Heart left ventricle (tissue), 16 donors: ENCODE results near the gene MAML3. TPM values are rescaled to one million over a fixed set of nuclear protein-coding genes. Genes with fewer than 3 reads are reported as not detected.

ENCODE experiments used
- ATAC-seq, 4 donors: fragments of 200-7000 bp; cut with Tn5 transposase; one replicate each; pipeline ENCODE4 v1.9.1; 2020 to 2022; ENCODE audit warnings: moderate library complexity in 4 of 4, mild to moderate bottlenecking in 3 of 4, moderate number of reproducible peaks in 1 of 4
- DNase-seq, 5 donors: peaks; one replicate each; pipeline ENCODE4 v3.0.0-alpha.2; 2020
- H3K27ac ChIP-seq, 12 donors: fragments of 200-600 bp; sonication (generic) in 4 of 12; one replicate each; pipeline versions ENCODE4 v1.5.0 to v1.8.0; 2016 to 2022; ENCODE audit warnings: mild to moderate bottlenecking in 2 of 12
- H3K27me3 ChIP-seq, 9 donors: fragments of 200-600 bp; sonication (generic) in 2 of 9; one replicate each; pipeline versions ENCODE4 v1.5.1 to v1.8.0; 2016 to 2022; ENCODE audit warnings: mild to moderate bottlenecking in 3 of 9
- H3K36me3 ChIP-seq, 9 donors: fragments of 200-600 bp; sonication (generic) in 2 of 9; one replicate each; pipeline versions ENCODE4 v1.5.0 to v1.8.0; 2018 to 2022; ENCODE audit warnings: mild to moderate bottlenecking in 2 of 9
- H3K4me1 ChIP-seq, 12 donors: fragments of 200-600 bp; sonication (generic) in 4 of 12; one replicate each; pipeline versions ENCODE4 v1.5.0 to v1.8.0; 2016 to 2022; ENCODE audit warnings: mild to moderate bottlenecking in 3 of 12
- H3K4me3 ChIP-seq, 12 donors: fragments of 200-600 bp; sonication (generic) in 4 of 12; one replicate each; pipeline versions ENCODE4 v1.5.0 to v1.8.0; 2017 to 2022; ENCODE audit warnings: mild to moderate bottlenecking in 9 of 12, moderate library complexity in 4 of 12
- H3K9me3 ChIP-seq, 12 donors: fragments of 200-600 bp; sonication (generic) in 4 of 12; one replicate each; pipeline versions ENCODE4 v1.5.0 to v1.8.0; 2016 to 2022; ENCODE audit warnings: mild to moderate bottlenecking in 1 of 12
- POLR2A ChIP-seq, 2 donors: fragments of 450-650 bp; IDR thresholded peaks; one replicate each; pipeline ENCODE4 v1.6.1; 2017; ENCODE audit warnings: antibody characterized with exemption in 2 of 2, mild to moderate bottlenecking in 2 of 2, moderate library complexity in 2 of 2
- WGBS, 4 donors: extraction: QIAGEN DNeasy Blood & Tissue Kit in 2 of 4; methylation state at CpG; one replicate each; pipeline versions ENCODE4 v1.1.5 to v1.1.7; 2013 to 2018; 5-methylcytosine and 5-hydroxymethylcytosine counted together
- intact Hi-C, 10 donors: fragments of 100-400 bp; cut with DNase I; formaldehyde crosslinking; loops; one replicate each; pipeline versions ENCODE4 v1.11.1 to v1.14.2; 2022
- polyA plus RNA-seq, 2 donors: library from polyadenylated mRNA; stranded (reverse); fragments of 200-250 nt; gene quantifications; one replicate each; pipeline ENCODE4 v1.2.3, GENCODE V29; 2013
- total RNA-seq, 9 donors: library from RNA; depleted of rRNA in 2 of 9; stranded (reverse); fragments of >200 nt in 2 of 9; fragmentation: NEBNext Ultra II Directional in 3 of 9; extraction: Animal tissue kit (Norgen Biotek cat#: 25700) in 3 of 9; gene quantifications; one replicate each; pipeline versions ENCODE4 v1.1.0 to v1.2.4, GENCODE V29; 2016 to 2023
- TF ChIP-seq, protein P1 (sequence below), 12 donors: fragments of 200-600 bp; sonication (generic) in 4 of 12; IDR thresholded peaks; one replicate each; pipeline versions ENCODE4 v1.5.0 to v1.8.0; 2018 to 2022; ENCODE audit warnings: antibody characterized with exemption in 12 of 12, mild to moderate bottlenecking in 5 of 12
- donor health status: ischemic (EF 13 %, LVEDD 7.1; RV severe dilation, severe dysfunction).
- donor health status: healthy with polysubstance abuse.
- donor health status: DM: no; HTN: yes; CAD: no.
- donor health status: DM: no; HTN: no; CAD: no.
- donor health status: ischemic (EF 25% LVEDD 6.9; RV normal size, moderate dysfunction).
- donor health status: ischemic (EF 25% LVEDD 5.7; RV mildly dilated, moderate dysfunction).
- donor health status: healthy.
- donor health status: DM: yes; HTN: yes; CAD: no.
- donor health status: ischemic (EF 35%, LVEDD 5.7; RV mildly dilated, moderate dysfunction).
- donor health status: nonischemic (EF 11% LVEDD 7.7; RV severe dilation, severe dysfunction).
- donor health status: DM: yes; HTN: yes; CAD: no.
- donor health status: PGD.
- donor health status: ischemic (EF 29% LVEDD 5.4; RV normal size, mild dysfunction).
- donor health status: nonischemic (EF 23%, LVEDD 6.1; RV moderate dilation, normal function).

MAML3 gene
- total and polyA plus RNA-seq, 11 donors: 0.76 to 5.9 (median 2.4) TPM

DNA sequence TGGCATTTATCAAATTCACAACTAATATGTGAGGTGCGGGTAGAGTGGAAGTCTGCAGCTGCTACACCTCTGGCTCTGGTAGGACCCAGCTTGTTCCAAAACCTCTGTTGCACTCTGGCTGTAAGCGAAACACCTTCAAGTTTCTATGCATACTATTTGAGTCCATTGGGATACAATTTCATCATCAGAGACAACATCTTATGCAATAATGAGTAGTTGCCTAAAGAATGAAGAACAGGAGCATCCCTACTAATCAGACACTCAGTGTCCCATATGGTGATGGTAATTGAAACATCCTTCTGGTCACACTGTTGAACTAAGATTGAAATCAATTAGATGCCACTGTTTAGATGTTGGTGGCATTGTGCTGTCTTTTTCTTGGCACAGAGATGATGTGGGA lies 309.9 kb downstream of the MAML3 start:
- no peaks in the 10 kb centered on the region for H3K36me3 ChIP-seq

DNA sequence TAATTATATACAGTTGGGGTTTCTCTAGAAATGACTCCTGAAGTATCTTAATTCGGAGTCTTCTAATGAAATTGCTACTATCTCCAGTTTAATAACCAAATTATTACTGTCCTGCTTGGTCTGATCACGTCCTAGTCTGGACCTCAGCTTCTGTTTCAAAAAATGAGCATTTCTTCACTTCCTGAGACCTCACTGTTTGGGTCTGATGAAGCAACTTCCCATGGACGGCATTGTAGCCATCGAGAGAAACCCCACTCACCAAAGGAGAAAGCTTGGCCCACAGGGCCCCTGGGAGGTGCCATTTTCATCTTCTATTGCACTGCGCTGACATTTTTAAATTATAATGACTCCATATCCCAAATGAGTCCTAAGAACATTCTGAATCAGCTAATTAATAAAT lies 310.3 kb downstream of the MAML3 start:
- TF ChIP-seq, protein P1, sequence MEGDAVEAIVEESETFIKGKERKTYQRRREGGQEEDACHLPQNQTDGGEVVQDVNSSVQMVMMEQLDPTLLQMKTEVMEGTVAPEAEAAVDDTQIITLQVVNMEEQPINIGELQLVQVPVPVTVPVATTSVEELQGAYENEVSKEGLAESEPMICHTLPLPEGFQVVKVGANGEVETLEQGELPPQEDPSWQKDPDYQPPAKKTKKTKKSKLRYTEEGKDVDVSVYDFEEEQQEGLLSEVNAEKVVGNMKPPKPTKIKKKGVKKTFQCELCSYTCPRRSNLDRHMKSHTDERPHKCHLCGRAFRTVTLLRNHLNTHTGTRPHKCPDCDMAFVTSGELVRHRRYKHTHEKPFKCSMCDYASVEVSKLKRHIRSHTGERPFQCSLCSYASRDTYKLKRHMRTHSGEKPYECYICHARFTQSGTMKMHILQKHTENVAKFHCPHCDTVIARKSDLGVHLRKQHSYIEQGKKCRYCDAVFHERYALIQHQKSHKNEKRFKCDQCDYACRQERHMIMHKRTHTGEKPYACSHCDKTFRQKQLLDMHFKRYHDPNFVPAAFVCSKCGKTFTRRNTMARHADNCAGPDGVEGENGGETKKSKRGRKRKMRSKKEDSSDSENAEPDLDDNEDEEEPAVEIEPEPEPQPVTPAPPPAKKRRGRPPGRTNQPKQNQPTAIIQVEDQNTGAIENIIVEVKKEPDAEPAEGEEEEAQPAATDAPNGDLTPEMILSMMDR (IDR thresholded peaks at IDR 0.05): no peak
- no peak for TF ChIP-seq POLR2A (IDR thresholded peaks at IDR 0.05)
- no peak for DNase-seq
- no peaks in the 10 kb centered on the region for H3K36me3 ChIP-seq
- H3K9me3 ChIP-seq: no peaks in the 10 kb centered on the region
- no peak overlapping the region for H3K27ac ChIP-seq
- WGBS, 4 donors: 89 to 94% (median 92%) methylated on average over 5 of the region's 5 CpGs
- peaks cover 0 to 33% (median 8%) of the 10 kb centered on the region in 12 donors for H3K4me1 ChIP-seq
- H3K4me3 ChIP-seq: no peak overlapping the region
- no peaks in the 10 kb centered on the region for H3K27me3 ChIP-seq
- no peak for ATAC-seq
- intact Hi-C loops: no loop called here

More for the DNA sequence above, 309.9 kb downstream of the MAML3 start:
- ATAC-seq (no peak), DNase-seq (no peak)
- no peak overlapping the region for H3K27ac ChIP-seq
- H3K4me3 ChIP-seq: no peak overlapping the region
- intact Hi-C loops: no loop called here
- peaks cover 0 to 33% (median 8%) of the 10 kb centered on the region in 12 donors for H3K4me1 ChIP-seq
- no peaks in the 10 kb centered on the region for H3K27me3 ChIP-seq
- WGBS, 4 donors: 96 to 100% (median 98%) methylated on average over 2 of the region's 2 CpGs
- no peaks in the 10 kb centered on the region for H3K9me3 ChIP-seq
- TF ChIP-seq, protein P1 (IDR thresholded peaks at IDR 0.05): no peak
- no peak for TF ChIP-seq POLR2A (IDR thresholded peaks at IDR 0.05)

DNA sequence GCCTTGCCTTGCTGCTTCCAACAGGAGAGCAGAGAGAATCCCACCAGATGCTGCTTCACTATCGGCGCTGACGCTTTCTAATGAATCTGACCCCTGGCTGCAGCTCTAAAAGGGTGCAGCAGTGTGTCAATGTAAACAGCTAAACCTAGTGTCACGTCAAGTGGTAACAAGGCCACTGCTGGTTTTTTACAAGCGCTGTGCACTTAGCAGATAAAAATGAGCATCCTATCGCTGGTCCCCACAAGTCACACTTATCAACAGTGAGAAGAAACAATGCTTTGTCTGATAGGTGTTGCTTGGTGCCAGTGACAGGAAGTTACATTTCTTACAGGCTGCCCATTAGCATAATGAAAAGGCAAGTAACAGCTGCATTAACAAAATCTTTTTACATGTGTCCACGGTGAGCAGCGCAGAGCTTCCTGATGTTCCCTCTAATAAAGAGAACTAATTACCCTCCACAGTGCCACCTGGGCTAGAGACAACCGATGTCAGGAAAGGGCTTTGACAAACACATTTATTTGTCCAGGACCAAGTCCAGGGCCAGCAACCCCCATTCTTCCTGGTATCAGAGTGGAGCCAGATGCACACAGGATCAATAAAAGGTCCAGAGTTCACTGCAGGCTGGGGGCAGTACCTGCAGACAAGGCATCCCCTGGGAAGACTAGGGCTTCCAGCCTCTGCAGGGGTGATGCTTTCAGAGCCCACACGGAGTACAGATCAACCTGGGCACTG lies 312.4 kb downstream of the MAML3 start:
- DNase-seq (no peak), ATAC-seq (no peak)
- intact Hi-C loops: no loop called here
- WGBS, 4 donors: 59 to 70% (median 66%) methylated on average over 10 of the region's 10 CpGs
- Histone ChIP-seq H3K27ac (no peak overlapping the region), H3K4me1 (peaks cover 0 to 33% (median 8%) of the 10 kb centered on the region in 12 donors), H3K27me3 (no peaks in the 10 kb centered on the region), H3K9me3 (no peaks in the 10 kb centered on the region), H3K4me3 (no peak overlapping the region), H3K36me3 (no peaks in the 10 kb centered on the region)
- no peak for TF ChIP-seq POLR2A (IDR thresholded peaks at IDR 0.05)
- TF ChIP-seq, protein P1 (IDR thresholded peaks at IDR 0.05): peak in 1 of 12 donors; percentile 8

DNA sequence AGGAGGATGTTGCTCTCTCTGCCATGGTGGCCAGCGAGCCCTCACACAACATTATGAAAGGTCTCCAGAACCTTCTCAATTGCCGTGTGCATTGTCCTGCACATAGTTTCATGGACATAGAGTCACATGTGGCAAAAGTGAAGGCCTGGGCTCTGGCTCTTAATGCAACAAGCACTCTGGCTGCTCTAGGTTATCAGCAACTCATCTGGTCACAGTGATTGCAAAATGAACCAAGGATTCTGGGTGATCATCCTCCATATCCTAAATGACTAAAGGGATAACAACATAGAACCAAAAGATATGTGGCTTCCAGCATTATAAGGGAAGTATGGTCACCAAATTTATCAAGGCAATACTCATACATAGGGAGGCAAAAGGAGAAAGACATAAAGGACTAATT lies 313.2 kb downstream of the MAML3 start:
- intact Hi-C loops: no loop called here
- TF ChIP-seq POLR2A (IDR thresholded peaks at IDR 0.05): no peak
- TF ChIP-seq, protein P1 (IDR thresholded peaks at IDR 0.05): no peak

More for the DNA sequence above, 313.2 kb downstream of the MAML3 start:
- Histone ChIP-seq H3K27me3 (no peaks in the 10 kb centered on the region), H3K9me3 (no peaks in the 10 kb centered on the region), H3K36me3 (no peaks in the 10 kb centered on the region), H3K27ac (no peak overlapping the region), H3K4me1 (peaks cover 0 to 33% (median 8%) of the 10 kb centered on the region in 12 donors), H3K4me3 (no peak overlapping the region)
- 78 to 100% (median 96%) methylated on average over 2 of the region's 2 CpGs for WGBS, 4 donors
- DNase-seq: no peak
- no peak for ATAC-seq
